HCT116 (cell line): ENCODE measurements around the gene MEIS2. TPM values are rescaled to one million over a fixed set of nuclear protein-coding genes. Genes with fewer than 3 reads are reported as not detected.

ENCODE experiments used
- ATAC-seq: fragments of 200-7000 bp; cut with Tn5 transposase; 2 replicates; pipeline ENCODE4 v1.9.1; 2020; ENCODE audit warnings: mild to moderate bottlenecking, moderate library complexity
- BruUV-seq: library from RNA; stranded (reverse); fragments of 400-500 nt; replicated peaks from 2 replicates; lab custom pipeline; 2021; lab: Mats Ljungman, UMichigan
- CTCF ChIA-PET: fragments of 300-600 bp; sonication (Branson Sonifier 250); formaldehyde crosslinking; loops from one replicate; lab custom pipeline; 2021; ENCODE audit warnings: antibody characterized with exemption; lab: Charles Lee
- POLR2A ChIA-PET: fragments of 300-600, 350-600 bp; sonication (Branson Sonifier 250); formaldehyde crosslinking; loops from one replicate; lab custom pipeline; 2021; ENCODE audit warnings: antibody characterized with exemption; lab: Charles Lee
- RAD21 ChIA-PET, 2 experiments: fragments of 300-600 bp; sonication (Branson Sonifier 250); formaldehyde crosslinking; loops; one replicate each; lab custom pipeline; 2023; ENCODE audit warnings: low total read pairs in 2 of 2; ENCODE audit not compliant: uncharacterized antibody in 2 of 2, unreplicated experiment in 2 of 2, low non-redundant PET in 1 of 2; lab: Charles Lee
- DNase-seq: peaks from one replicate; pipeline ENCODE4 v3.0.0-alpha.2; 2010; ENCODE audit warnings: low read depth, low spot score
- H2AFZ ChIP-seq: fragments of 200-600 bp; shearing (Covaris generic), sonication (generic); 2 replicates; pipeline ENCODE4 v1.6.1; 2017; ENCODE audit warnings: low read depth, mixed run types, mixed read lengths, antibody characterized with exemption, low read length; ENCODE audit not compliant: poor library complexity, severe bottlenecking
- H3K27ac ChIP-seq: 2 replicates; pipeline ENCODE4 v1.5.1; 2012; ENCODE audit warnings: low read depth, low read length
- H3K27me3 ChIP-seq: fragments of 200-600 bp; sonication (generic); 2 replicates; pipeline ENCODE4 v1.6.1; 2016; ENCODE audit warnings: mixed run types, low read length, mixed read lengths; ENCODE audit not compliant: insufficient read depth
- H3K36me3 ChIP-seq, 2 experiments: fragments of 200-500 bp in 1 of 2; fragments of 200-600 bp in 1 of 2; sonication (Bioruptor generic) in 1 of 2; sonication (generic) in 1 of 2; 2 replicates each; pipeline versions ENCODE4 v1.5.1 to v1.6.1; 2014 to 2016; ENCODE audit warnings: low read length in 2 of 2, inconsistent platforms in 1 of 2, mixed read lengths in 1 of 2, mixed run types in 1 of 2; ENCODE audit not compliant: insufficient read depth in 2 of 2, control insufficient read depth in 1 of 2
- H3K4me1 ChIP-seq, 2 experiments: fragments of 200-600 bp in 1 of 2; sonication (generic) in 1 of 2; 2 replicates each; pipeline versions ENCODE4 v1.5.1 to v1.6.1; 2012 to 2017; ENCODE audit warnings: low read length in 2 of 2, inconsistent platforms in 1 of 2, mild to moderate bottlenecking in 1 of 2, mixed read lengths in 1 of 2, mixed run types in 1 of 2, moderate library complexity in 1 of 2; ENCODE audit not compliant: insufficient read depth in 2 of 2, control insufficient read depth in 1 of 2
- H3K4me2 ChIP-seq: fragments of 200-600 bp; sonication (generic); 2 replicates; pipeline ENCODE4 v1.6.1; 2017; ENCODE audit warnings: mixed run types, low read length, mixed read lengths
- H3K4me3 ChIP-seq, 2 experiments: fragments of 200-600 bp in 1 of 2; sonication (generic) in 1 of 2; replicated peaks in 1 of 2; 2 replicates each; pipeline ENCODE4 v1.5.1; 2011 to 2016; ENCODE audit warnings: low read length in 2 of 2, control low read depth in 1 of 2, low read depth in 1 of 2, mild to moderate bottlenecking in 1 of 2, mixed read lengths in 1 of 2, mixed run types in 1 of 2
- H3K79me2 ChIP-seq: fragments of 200-600 bp; sonication (generic); 2 replicates; pipeline ENCODE4 v1.6.1; 2017; ENCODE audit warnings: mild to moderate bottlenecking, mixed run types, low read length, moderate library complexity, mixed read lengths; ENCODE audit not compliant: insufficient read depth
- H3K9ac ChIP-seq: fragments of 200-600 bp; sonication (generic); 2 replicates; pipeline ENCODE4 v1.6.1; 2016; ENCODE audit warnings: low read length, mixed read lengths
- H3K9me2 ChIP-seq: fragments of 200-600 bp; sonication (generic), shearing (Covaris generic); 2 replicates; pipeline ENCODE4 v1.6.1; 2017; ENCODE audit warnings: mixed run types, mild to moderate bottlenecking, moderate library complexity; ENCODE audit not compliant: insufficient read depth
- H3K9me3 ChIP-seq, 2 experiments: fragments of 200-500 bp in 1 of 2; fragments of 200-600 bp in 1 of 2; sonication (Bioruptor generic) in 1 of 2; sonication (generic) in 1 of 2; 2 replicates each; pipeline ENCODE4 v1.6.1; 2014 to 2017; ENCODE audit warnings: low read length in 2 of 2, mixed read lengths in 2 of 2, inconsistent platforms in 1 of 2, low read depth in 1 of 2, mild to moderate bottlenecking in 1 of 2, mixed run types in 1 of 2, moderate library complexity in 1 of 2; ENCODE audit not compliant: control insufficient read depth in 1 of 2, insufficient read depth in 1 of 2
- H4K20me1 ChIP-seq: fragments of 200-600 bp; sonication (generic), shearing (Covaris generic); 2 replicates; pipeline ENCODE4 v1.6.1; 2017; ENCODE audit warnings: mixed run types, mild to moderate bottlenecking, moderate library complexity; ENCODE audit not compliant: insufficient read depth
- ATF3 ChIP-seq: IDR thresholded peaks from 2 replicates; pipeline ENCODE4 v1.6.1; 2012
- CBX3 ChIP-seq: IDR thresholded peaks from 2 replicates; pipeline ENCODE4 v1.6.1; 2012; ENCODE audit warnings: low read depth
- CTCF ChIP-seq, 3 experiments: fragments of 200-600 bp in 1 of 3; sonication (generic) in 1 of 3; IDR thresholded peaks in 2 of 3; conservative IDR thresholded peaks in 1 of 3; 2 replicates each; pipeline ENCODE4 v1.5.1; 2012 to 2017; ENCODE audit warnings: low read depth in 2 of 3, low read length in 2 of 3, antibody characterized with exemption in 1 of 3, borderline replicate concordance in 1 of 3, control low read depth in 1 of 3, mild to moderate bottlenecking in 1 of 3, mixed read lengths in 1 of 3, mixed run types in 1 of 3, moderate library complexity in 1 of 3; ENCODE audit not compliant: insufficient read depth in 1 of 3
- EGR1 ChIP-seq: IDR thresholded peaks from 2 replicates; pipeline ENCODE4 v1.6.1; 2012; ENCODE audit warnings: low read depth
- ELF1 ChIP-seq: IDR thresholded peaks from 2 replicates; pipeline ENCODE4 v1.6.1; 2012; ENCODE audit warnings: low read depth, borderline replicate concordance
- EZH2phosphoT487 ChIP-seq: fragments of 200-600 bp; IDR thresholded peaks from 2 replicates; pipeline ENCODE4 v1.6.1; 2018; ENCODE audit warnings: antibody characterized with exemption, borderline replicate concordance
- FOSL1 ChIP-seq: IDR thresholded peaks from 2 replicates; pipeline ENCODE4 v1.6.1; 2012; ENCODE audit warnings: low read depth
- JUND ChIP-seq: IDR thresholded peaks from 2 replicates; pipeline ENCODE4 v1.6.1; 2012
- MAX ChIP-seq: IDR thresholded peaks from 2 replicates; pipeline ENCODE4 v1.6.1; 2012
- POLR2A ChIP-seq: IDR thresholded peaks from 2 replicates; pipeline ENCODE4 v1.7.0; 2011; ENCODE audit warnings: borderline replicate concordance; ENCODE audit not compliant: insufficient read depth, insufficient read length; ENCODE audit errors: extremely low read depth
- POLR2AphosphoS5 ChIP-seq: IDR thresholded peaks from 2 replicates; pipeline ENCODE4 v1.6.1; 2011; ENCODE audit warnings: mild to moderate bottlenecking, low read depth, low read length, moderate library complexity
- RAD21 ChIP-seq: IDR thresholded peaks from 2 replicates; pipeline ENCODE4 v1.6.1; 2012; ENCODE audit warnings: low read depth, mild to moderate bottlenecking
- REST ChIP-seq: IDR thresholded peaks from 2 replicates; pipeline ENCODE4 v1.6.1; 2012; ENCODE audit warnings: low read depth
- SIN3A ChIP-seq: IDR thresholded peaks from 2 replicates; pipeline ENCODE4 v1.6.1; 2012; ENCODE audit warnings: low read depth
- SRF ChIP-seq: IDR thresholded peaks from 2 replicates; pipeline ENCODE4 v1.6.1; 2012; ENCODE audit warnings: low read depth
- YY1 ChIP-seq: IDR thresholded peaks from 2 replicates; pipeline ENCODE4 v1.6.1; 2011; ENCODE audit warnings: low read length, low read depth, moderate library complexity, mild to moderate bottlenecking; ENCODE audit not compliant: insufficient replicate concordance; ENCODE audit errors: extremely low read depth
- ZFX ChIP-seq: fragments of 450-650 bp; IDR thresholded peaks from 2 replicates; pipeline ENCODE4 v1.6.1; 2017
- ZNF274 ChIP-seq: fragments of 200-500 bp; sonication (Bioruptor generic); IDR thresholded peaks from 2 replicates; pipeline ENCODE4 v1.6.1; 2014; ENCODE audit warnings: mild to moderate bottlenecking, low read depth, low read length, inconsistent platforms
- intact Hi-C: fragments of 100-400 bp; cut with micrococcal nuclease; formaldehyde crosslinking; loops from 2 replicates; pipeline ENCODE4 v1.10.0; 2022
- total RNA-seq: library from RNA; stranded (reverse); gene quantifications from one replicate; pipeline ENCODE4 v1.2.1, GENCODE V29; 2021; ENCODE audit not compliant: unreplicated experiment

The MEIS2 gene
- total RNA-seq, 1 experiment from 2014 or later, result 11.5 TPM

- Histone ChIP-seq H2AFZ (no peak overlapping the region), H3K27me3 (no peaks in the 10 kb centered on the region), H3K4me1 (no peaks in the 10 kb centered on the region), H3K79me2 (no peaks in the 10 kb centered on the region), H3K36me3 (no peaks in the 10 kb centered on the region), H3K27ac (no peak overlapping the region), H3K4me3 (no peak overlapping the region), H4K20me1 (no peaks in the 10 kb centered on the region), H3K9ac (no peak overlapping the region), H3K4me2 (no peak overlapping the region), H3K9me3 (no peaks in the 10 kb centered on the region), H3K9me2 (no peaks in the 10 kb centered on the region)
- ATAC-seq, result no peak
- TF ChIP-seq ELF1 (no peak), SRF (no peak), ATF3 (no peak), REST (no peak), EZH2phosphoT487 (no peak), CBX3 (no peak), EGR1 (no peak), POLR2A (no peak), YY1 (no peak), MAX (no peak), FOSL1 (no peak), JUND (no peak), CTCF (IDR thresholded peaks at IDR 0.05 in 2 of 3, conservative IDR thresholded peaks at IDR 0.05 in 1 of 3; ENCODE audit: borderline replicate concordance in 1 of 3, insufficient read depth in 1 of 3, low read depth in 2 of 3, low read length in 2 of 3) (no peak), SIN3A (no peak), ZNF274 (no peak), ZFX (no peak), POLR2AphosphoS5 (no peak), RAD21 (no peak)
- ChIA-PET RAD21 (no interaction called here), CTCF (no interaction called here), POLR2A (no interaction called here)
- intact Hi-C loops, result no loop called here
- DNase-seq, result no peak
- BruUV-seq, result no TSS peak
Observed at GRCh38 chr15:37076543-37076942, 23.8 kb downstream of the MEIS2 start.
